Upper lobe of left lung (tissue), 4 donors: ENCODE results near the gene TCTN2.

Experiments
- EP300 ChIP-seq, 4 donors: sonication (generic); formaldehyde crosslinking; IDR thresholded peaks; one replicate each; pipeline ENCODE4 v1.5.1; 2017; ENCODE audit warnings: antibody characterized with exemption in 4 of 4, control low read depth in 2 of 4
- POLR2A ChIP-seq, 4 donors: fragments of 450-650 bp; IDR thresholded peaks; one replicate each; pipeline ENCODE4 v1.5.1; 2016 to 2017; ENCODE audit warnings: antibody characterized with exemption in 4 of 4, mild to moderate bottlenecking in 2 of 4

DNA sequence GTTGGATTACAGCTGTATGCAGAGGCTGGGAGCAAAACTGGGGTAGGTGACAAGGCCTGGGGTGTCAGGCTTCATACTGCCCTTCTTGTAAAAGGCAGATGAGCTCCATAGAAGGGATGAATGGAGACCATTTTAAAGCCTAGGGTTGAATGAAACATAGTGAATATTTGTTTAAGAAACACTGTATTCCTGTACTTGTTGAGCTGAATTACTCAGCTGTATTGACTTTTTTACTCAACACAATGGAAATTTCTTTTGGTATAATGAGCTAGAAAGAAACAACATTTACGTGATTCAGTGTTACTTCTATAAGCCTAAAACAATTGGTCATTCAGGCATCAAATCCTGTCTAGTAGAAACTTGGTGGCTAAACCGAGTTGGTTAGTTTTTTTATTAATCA, 55.3 kb downstream of the TCTN2 start:
- TF ChIP-seq POLR2A (IDR thresholded peaks at IDR 0.05), result no peak
- no peak for TF ChIP-seq EP300 (IDR thresholded peaks at IDR 0.05)
